Epithelial cell of alveolus of lung (primary cell): Measurements from ENCODE around the gene CPA5. TPM values are rescaled to one million over a fixed set of nuclear protein-coding genes. Genes with fewer than 3 reads are reported as not detected.

Experiments used
- total RNA-seq: library from RNA; depleted of rRNA; stranded (reverse); fragments of >200 nt; gene quantifications from 2 replicates; pipeline ENCODE4 v1.2.1, GENCODE V29; 2015

The CPA5 gene
- total RNA-seq = not detected in 2 replicates

GRCh38 chr7:130344271-130344866 lies at the start of gene CPA5:
CPA5 (plus strand) TSS chr7:130344816; CDS start chr7:130346486, 1,670 bp downstream.

GRCh38 chr7:130379921-130380860 lies 35.6 kb downstream of the CPA5 start, which contains the start of gene CPA1:
CPA1 (plus strand) TSS chr7:130380494; CDS start chr7:130380521, 27 bp downstream.

Other genes with a start within 250 kb of the CPA5 start
- gene TMEM209, start 139.4 kb upstream of the CPA5 start, total RNA-seq = 11.6 and 14.5 TPM in 2 replicates
- not detected in 2 replicates for gene SSMEM1, start 137.0 kb upstream of the CPA5 start, total RNA-seq
- not detected in 2 replicates for gene CPA2, start 78.0 kb upstream of the CPA5 start, total RNA-seq
- 1.8 and 3.1 TPM in 2 replicates for gene CPA4, start 51.7 kb upstream of the CPA5 start, total RNA-seq
- gene CPA1, start 35.7 kb downstream of the CPA5 start, total RNA-seq = not detected in 2 replicates
- gene CEP41, start 96.2 kb downstream of the CPA5 start, total RNA-seq = 24.9 and 26.9 TPM in 2 replicates
- gene MEST, start 147.3 kb downstream of the CPA5 start, total RNA-seq = 44.7 and 109 TPM in 2 replicates